Thyroid gland (tissue), 4 donors: Measurements from ENCODE around the gene GJB5.

Experiments
- CTCF ChIP-seq, 6 experiments: fragments of 200-600 bp in 3 of 6; fragments of 450-650 bp in 3 of 6; sonication (generic) in 3 of 6; IDR thresholded peaks; one replicate each; pipeline ENCODE4 v1.5.1; 2016 to 2019; ENCODE audit warnings: antibody characterized with exemption in 6 of 6, mild to moderate bottlenecking in 2 of 6, inconsistent platforms in 1 of 6, moderate library complexity in 1 of 6
- POLR2A ChIP-seq, 2 donors: fragments of 450-650 bp; IDR thresholded peaks; one replicate each; pipeline ENCODE4 v1.6.1; 2017; ENCODE audit warnings: antibody characterized with exemption in 2 of 2, mild to moderate bottlenecking in 2 of 2, moderate library complexity in 1 of 2

GRCh38 chr1:34714386-34714785 lies 40.5 kb upstream of the GJB5 start:
- TF ChIP-seq CTCF (IDR thresholded peaks at IDR 0.05) (no peak), POLR2A (IDR thresholded peaks at IDR 0.05) (no peak)
